Hindlimb muscle (tissue), 1 donor: ENCODE results near the gene FKTN. TPM values are rescaled to one million over a fixed set of nuclear protein-coding genes. Genes with fewer than 3 reads are reported as not detected.
"Not testable (repeated sequence)": the region's sequence is repeated elsewhere in the genome, so short reads cannot be mapped to it uniquely, and the experiment has no call there.

ENCODE experiments used
- DNase-seq: peaks from one replicate; pipeline ENCODE4 v3.0.0-alpha.2; 2013
- polyA plus RNA-seq: library from polyadenylated mRNA; unstranded; fragments of 120-200 nt; gene quantifications from one replicate; pipeline ENCODE4 v1.2.1, GENCODE V29; 2013; ENCODE audit not compliant: insufficient read length

Gene FKTN
- 14.6 TPM for polyA plus RNA-seq

GRCh38 chr9:105557804-105558610 lies at the start of gene FKTN:
FKTN (plus strand) TSS chr9:105558131; CDS start chr9:105575033, 16,902 bp downstream.
- peak; percentile 86 for DNase-seq

DNA sequence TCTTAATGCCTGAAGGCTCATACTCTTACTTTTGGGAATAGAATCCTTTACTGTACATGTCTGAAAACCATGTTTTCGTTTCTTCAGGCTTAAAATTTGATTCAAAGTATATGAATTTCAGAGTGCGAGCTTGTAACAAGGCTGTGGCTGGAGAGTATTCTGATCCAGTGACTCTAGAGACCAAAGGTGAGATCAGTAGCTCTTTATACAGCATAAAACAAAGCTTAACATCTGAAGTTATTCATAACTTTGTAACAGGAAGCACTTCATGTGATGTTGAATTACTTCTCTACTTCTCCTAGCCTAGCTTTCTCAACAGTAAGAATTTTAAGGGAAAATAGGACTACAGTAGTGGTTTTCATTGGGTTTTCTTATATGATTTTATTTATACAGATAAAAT lies 49.4 kb upstream of the FKTN start:
- DNase-seq, result no peak

DNA sequence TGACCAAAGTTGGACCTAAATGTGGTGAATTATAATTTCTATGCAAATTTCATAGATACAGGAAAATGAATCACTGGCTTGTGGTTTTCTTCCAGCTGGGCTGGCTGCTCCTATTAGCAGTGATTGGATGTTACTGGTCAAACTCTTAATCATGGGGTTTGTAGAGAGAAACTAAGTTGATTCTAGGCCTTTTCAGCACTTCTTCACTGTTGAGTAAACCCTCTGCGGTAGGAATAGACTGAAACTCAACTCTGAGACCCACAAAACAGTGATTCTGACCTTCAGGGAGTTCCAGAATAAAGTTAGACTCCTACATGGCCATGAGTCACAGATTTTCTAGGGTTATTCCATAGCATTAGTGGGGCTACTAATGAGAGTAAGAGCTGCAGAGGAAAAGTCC lies 47.9 kb upstream of the FKTN start:
- DNase-seq, result no peak

GRCh38 chr9:105511446-105511845 lies 46.5 kb upstream of the FKTN start:
- DNase-seq, result no peak

DNA sequence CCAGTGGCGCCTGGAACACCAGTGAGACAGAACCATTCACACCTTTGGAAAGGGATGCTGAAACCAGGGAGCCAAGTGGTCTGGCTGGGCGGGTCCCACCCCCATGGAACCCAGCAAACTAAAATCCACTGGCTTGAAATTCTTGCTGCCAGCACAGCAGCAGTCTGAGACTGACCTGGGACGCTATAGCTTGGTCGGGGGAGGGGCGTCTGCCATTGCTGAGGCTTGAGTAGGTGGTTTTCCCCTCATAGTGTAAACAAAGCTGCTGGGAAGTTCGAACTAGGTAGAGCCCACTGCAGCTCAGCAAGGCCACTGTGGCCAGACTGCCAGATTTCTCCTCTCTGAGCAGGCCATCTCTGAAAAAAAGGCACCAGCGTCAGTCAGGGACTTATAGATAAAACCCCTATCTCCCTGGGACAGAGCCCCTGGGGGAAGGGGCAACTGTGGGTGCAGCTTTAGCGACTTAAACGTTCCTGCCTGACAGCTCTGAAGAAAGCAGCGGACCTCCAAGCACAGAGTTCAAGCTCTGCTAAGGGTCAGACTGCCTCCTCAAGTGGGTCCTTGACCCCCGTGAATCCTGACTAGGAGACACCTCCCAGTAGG lies 42.0 kb upstream of the FKTN start:
- DNase-seq, result no peak

DNA sequence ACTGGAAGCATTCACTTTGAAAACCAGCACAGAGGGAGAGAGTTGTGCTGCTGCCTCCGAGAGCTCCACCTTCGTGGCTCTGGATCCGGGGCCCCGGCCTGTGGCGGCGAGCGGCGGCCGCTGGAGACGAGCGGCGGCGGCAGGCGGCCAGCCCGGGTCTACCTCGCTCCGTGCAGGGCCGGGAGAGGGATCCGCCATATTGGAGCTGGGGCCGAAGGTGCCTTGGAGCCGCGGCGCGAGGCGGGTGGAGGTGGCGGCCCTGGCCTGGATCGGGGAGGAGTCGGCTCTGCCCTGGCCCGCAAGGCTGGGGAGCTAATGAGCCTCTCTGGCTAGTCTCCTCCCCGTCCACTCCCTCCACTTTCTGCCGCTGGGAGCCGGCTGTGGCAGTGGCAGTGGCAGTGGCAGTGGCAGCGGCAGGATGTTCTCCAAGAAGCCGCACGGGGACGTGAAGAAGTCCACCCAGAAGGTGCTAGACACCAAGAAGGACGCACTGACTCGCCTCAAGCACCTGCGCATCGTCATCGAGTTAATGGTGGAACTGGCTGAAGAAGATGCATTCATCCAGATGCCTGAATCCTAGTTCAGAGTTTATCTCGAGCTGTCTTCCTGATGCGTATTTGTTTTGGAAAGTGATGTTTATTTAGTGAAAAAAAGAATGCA lies 38.1 kb upstream of the FKTN start:
- DNase-seq, result not testable (repeated sequence)

GRCh38 chr9:105520992-105521391 lies 36.9 kb upstream of the FKTN start:
- not testable (repeated sequence) for DNase-seq

DNA sequence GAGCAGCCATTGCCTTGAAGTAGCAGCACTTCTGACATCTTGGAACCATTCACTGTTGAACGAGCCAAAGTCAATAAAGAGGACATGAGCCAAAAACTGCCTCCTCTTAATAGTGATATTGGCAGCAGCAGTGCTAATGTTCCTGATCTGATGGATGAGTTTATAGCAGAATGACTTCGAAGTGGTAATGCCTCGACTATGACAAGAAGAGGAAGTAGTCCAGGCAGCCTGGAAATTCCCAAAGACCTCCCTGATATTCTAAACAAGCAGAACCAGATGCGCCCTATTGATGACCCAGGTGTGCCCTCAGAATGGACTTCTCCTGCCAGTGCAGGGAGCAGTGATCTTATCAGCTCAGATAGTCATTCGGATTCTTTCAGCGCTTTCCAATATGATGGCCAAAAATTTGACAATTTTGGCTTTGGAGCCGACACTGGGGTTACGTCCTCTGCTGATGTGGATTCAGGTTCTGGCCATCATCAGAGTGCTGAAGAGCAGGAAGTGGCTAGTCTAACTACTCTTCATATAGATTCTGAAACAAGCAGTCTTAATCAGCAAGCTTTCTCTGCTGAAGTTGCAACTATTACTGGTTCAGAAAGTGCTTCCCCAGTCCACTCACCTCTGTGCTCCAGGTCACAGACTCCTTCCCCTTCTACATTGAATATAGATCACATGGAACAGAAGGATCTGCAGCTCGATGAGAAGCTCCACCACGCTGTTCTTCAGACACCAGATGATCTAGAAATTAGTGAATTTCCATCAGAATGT lies 35.1 kb upstream of the FKTN start:
- not testable (repeated sequence) for DNase-seq

GRCh38 chr9:105531530-105531929 lies 26.4 kb upstream of the FKTN start:
- DNase-seq, result no peak

- DNase-seq, result no peak
These were observed 21.8 kb upstream of the FKTN start for GRCh38 chr9:105535920-105536668.

- no peak for DNase-seq
These were observed 18.5 kb upstream of the FKTN start for GRCh38 chr9:105539452-105539851.

GRCh38 chr9:105541838-105542237 lies 16.1 kb upstream of the FKTN start:
- DNase-seq, result no peak

- no peak for DNase-seq
These were observed 3.9 kb upstream of the FKTN start for GRCh38 chr9:105554042-105554441.

DNA sequence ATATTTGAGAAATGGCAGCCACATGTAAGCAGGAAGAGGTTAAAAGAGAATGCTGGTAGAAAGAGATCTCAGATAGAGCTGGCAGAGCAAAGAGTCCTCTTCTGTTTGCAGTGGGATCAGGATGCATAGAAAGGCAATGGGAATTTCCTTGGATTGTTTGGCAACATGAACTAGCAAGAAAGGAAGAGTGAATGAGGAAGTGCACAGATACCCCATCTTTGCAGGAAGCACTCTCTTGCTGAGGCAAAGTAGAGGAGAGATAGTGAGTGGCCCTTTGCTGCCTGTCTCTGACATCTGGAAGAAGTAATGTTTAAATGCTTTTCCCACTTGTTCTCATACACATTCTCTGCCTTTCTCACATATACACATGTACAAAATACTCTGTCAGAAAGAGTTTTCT lies 14.5 kb downstream of the FKTN start:
- no peak for DNase-seq

GRCh38 chr9:105579952-105580351 lies 22.0 kb downstream of the FKTN start:
- not testable (repeated sequence) for DNase-seq

- DNase-seq, result not testable (repeated sequence)
These were observed 23.6 kb downstream of the FKTN start for GRCh38 chr9:105581550-105581949.

GRCh38 chr9:105593145-105593544 lies 35.2 kb downstream of the FKTN start:
- DNase-seq, result no peak

GRCh38 chr9:105608721-105609598 lies 51.0 kb downstream of the FKTN start:
- DNase-seq, result peak; percentile 18

DNA sequence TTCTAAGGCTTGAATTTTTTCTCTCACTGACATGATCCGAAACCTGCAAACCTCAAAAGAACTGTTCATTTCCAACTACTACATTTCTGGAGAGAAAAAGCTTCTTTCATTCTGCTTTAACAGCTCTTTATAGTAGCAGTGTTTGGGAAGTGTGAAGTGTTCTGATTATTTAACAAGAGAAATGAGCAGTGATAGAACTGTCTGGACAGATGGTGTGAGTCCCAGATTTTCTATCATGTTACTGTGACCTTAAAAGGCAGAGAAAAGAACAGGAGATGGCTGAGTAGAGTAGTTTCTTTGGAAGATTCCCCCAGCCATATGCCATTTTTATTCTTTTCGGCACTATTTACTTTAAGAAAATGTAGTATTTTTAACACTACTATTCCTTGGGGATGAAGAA lies 63.1 kb downstream of the FKTN start:
- no peak for DNase-seq

- DNase-seq, result no peak
These were observed 67.2 kb downstream of the FKTN start for GRCh38 chr9:105625088-105625487.

- no peak for DNase-seq
These were observed 74.9 kb downstream of the FKTN start for GRCh38 chr9:105632807-105633206.
